Spinal cord (tissue), 10 donors: ENCODE data around the gene HSP90AB1. TPM values are rescaled to one million over a fixed set of nuclear protein-coding genes. Genes with fewer than 3 reads are reported as not detected.

Experiments used
- DNase-seq, 6 donors: peaks; one replicate each; pipeline versions ENCODE4 v3.0.0 to v3.0.0-alpha.2; 2013 to 2015; ENCODE audit warnings: low spot score in 6 of 6, low read depth in 4 of 6
- H3K27ac ChIP-seq: one replicate; pipeline ENCODE4 v1.5.1; 2013; ENCODE audit warnings: low read depth, low read length, control low read depth
- H3K27me3 ChIP-seq: one replicate; pipeline ENCODE4 v1.6.1; 2013; ENCODE audit warnings: low read length; ENCODE audit not compliant: control insufficient read depth, insufficient read depth
- H3K36me3 ChIP-seq: one replicate; pipeline ENCODE4 v1.6.1; 2013; ENCODE audit warnings: low read length; ENCODE audit not compliant: control insufficient read depth, insufficient read depth
- H3K4me1 ChIP-seq: one replicate; pipeline ENCODE4 v1.6.1; 2013; ENCODE audit warnings: low read length; ENCODE audit not compliant: control insufficient read depth, insufficient read depth
- H3K4me3 ChIP-seq: one replicate; pipeline ENCODE4 v1.5.1; 2013; ENCODE audit warnings: low read depth, low read length, control low read depth
- H3K9me3 ChIP-seq: one replicate; pipeline ENCODE4 v1.6.1; 2013; ENCODE audit warnings: low read length; ENCODE audit not compliant: control insufficient read depth, insufficient read depth
- WGBS: methylation state at CpG from one replicate; pipeline ENCODE4 v1.1.5; 2013; ENCODE audit warnings: missing lambda C conversion rate; ENCODE audit not compliant: insufficient coverage; 5-methylcytosine and 5-hydroxymethylcytosine counted together
- polyA plus RNA-seq, 2 donors: library from polyadenylated mRNA; unstranded; fragments of 120-200 nt; gene quantifications; one replicate each; pipeline ENCODE4 v1.2.1, GENCODE V29; 2013; ENCODE audit not compliant: insufficient read length in 2 of 2
- total RNA-seq, 2 donors: library from RNA; depleted of rRNA in 1 of 2; stranded (reverse); fragments of 120-200 nt in 1 of 2; fragments of >200 nt in 1 of 2; gene quantifications; one replicate each; pipeline versions ENCODE4 v1.2.3 to v1.2.4, GENCODE V29; 2013 to 2014
- donor health status: healthy.

HSP90AB1 gene
- total and polyA plus RNA-seq, 4 donors: 484 to 875 (median 828) TPM

DNA sequence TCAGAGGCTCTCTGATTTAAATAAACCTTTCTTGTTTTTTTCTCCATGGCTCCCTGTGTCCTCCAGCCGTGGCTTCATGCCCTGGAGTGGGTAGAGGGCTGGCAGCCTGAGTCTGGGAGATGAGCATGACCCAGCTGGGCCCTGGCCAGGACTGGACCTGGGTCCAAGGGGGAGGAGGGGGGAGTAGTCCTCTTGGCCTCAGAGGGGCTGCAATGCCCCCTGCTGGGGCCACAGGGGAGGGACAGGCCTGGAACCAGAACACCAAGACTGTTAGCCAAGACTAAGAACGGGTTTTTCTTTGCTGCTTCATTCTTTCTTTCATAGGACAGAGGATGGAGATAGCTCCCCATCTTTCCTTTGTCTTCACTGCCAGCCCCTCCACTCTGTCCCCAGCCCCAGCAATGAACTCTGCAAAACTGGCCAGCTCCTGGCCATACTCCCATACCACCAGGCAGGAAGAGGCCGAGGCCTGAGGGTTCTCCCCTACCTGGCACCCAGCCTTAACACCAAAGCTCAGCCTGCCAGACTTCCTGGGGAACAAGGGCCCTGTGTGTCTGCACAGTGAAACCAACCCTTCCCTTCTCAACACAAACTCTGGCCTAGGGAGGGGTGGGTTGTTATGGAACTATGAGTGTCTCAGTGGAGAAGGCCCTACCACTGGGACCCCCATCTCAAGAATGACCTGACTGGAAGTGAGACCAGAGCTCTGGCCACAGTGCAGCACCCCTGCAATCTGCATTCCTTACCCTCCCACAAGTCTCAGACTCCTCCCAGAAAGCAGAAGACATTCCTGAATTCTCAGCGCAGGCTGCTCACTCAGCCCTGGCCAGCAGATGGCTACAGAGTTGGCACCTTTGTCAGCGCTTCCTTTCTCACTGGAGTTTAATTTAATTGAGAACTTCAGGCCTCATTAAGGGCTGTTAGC is 12.5 kb upstream of the HSP90AB1 start:
- no peak overlapping the region for H3K4me3 ChIP-seq
- no peaks in the 10 kb centered on the region for H3K27me3 ChIP-seq
- H3K36me3 ChIP-seq: peaks cover 36% of the 10 kb centered on the region
- peak overlapping the region; percentile 86 for H3K27ac ChIP-seq
- WGBS: 19% methylated on average over 3 of the region's 5 CpGs
- peak in 3 of 6 donors; percentile 79 to 91 (median 86) for DNase-seq
- H3K9me3 ChIP-seq: no peaks in the 10 kb centered on the region
- H3K4me1 ChIP-seq: peaks cover 44% of the 10 kb centered on the region

DNA sequence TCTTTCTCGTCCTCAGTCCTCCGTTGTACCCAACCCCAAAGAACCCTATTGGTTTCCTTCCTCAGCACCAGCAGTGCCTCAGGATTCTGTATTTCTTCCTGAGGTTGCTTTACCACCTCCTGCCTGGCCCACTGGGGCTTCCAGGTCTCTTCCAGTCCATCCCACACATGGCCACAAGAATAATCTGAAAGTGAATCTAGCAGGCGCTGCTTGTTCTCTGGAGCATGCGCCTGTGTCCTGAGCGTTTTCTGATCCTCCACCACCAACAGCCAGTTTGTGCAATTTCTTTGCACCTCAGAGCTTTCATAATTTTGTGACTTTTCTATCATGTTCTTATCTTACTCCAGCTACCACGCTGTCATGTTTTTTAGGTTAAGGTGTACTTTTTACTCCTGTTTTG is 11.6 kb upstream of the HSP90AB1 start:
- no peaks in the 10 kb centered on the region for H3K27me3 ChIP-seq
- H3K4me3 ChIP-seq: no peak overlapping the region
- peak overlapping the region; percentile 86 for H3K27ac ChIP-seq
- no peaks in the 10 kb centered on the region for H3K9me3 ChIP-seq
- peaks cover 44% of the 10 kb centered on the region for H3K4me1 ChIP-seq
- 60% methylated on average over 5 of the region's 6 CpGs for WGBS
- H3K36me3 ChIP-seq: peaks cover 26% of the 10 kb centered on the region
- no peak for DNase-seq

DNA sequence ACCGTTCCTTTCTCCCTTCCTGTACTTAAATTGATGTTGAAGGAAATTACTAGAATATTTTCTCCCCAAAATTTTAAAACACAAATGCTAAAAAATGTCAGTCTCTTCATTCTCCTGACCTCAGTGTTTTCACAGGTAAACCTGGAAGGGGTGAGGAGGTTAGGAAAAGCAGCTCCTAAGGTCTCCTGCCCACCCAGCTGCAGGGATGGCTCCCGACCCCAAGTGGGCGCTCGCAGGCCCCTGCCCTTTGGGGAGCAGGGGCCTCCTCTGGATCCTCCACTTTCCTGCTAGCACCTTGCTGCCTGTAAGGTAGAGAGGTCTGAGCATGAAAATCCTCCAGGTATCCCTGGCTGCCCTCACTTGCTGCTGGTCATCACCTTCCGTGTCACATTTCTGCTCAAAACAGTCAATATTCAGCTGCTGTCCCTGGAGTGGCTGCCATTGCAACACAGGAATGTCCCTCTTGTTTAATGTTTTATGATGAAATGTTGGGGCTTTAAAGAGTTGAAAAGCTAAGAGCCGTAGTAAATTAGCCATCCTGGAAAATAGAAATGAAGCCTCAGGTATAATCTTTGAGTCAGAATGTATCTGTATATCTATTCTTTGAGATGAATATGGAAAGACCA is 10.9 kb upstream of the HSP90AB1 start:
- H3K4me3 ChIP-seq: no peak overlapping the region
- 87% methylated on average over 3 of the region's 6 CpGs for WGBS
- H3K27ac ChIP-seq: no peak overlapping the region
- H3K4me1 ChIP-seq: peaks cover 44% of the 10 kb centered on the region
- no peak for DNase-seq
- H3K27me3 ChIP-seq: no peaks in the 10 kb centered on the region
- H3K36me3 ChIP-seq: peaks cover 22% of the 10 kb centered on the region
- H3K9me3 ChIP-seq: no peaks in the 10 kb centered on the region

DNA sequence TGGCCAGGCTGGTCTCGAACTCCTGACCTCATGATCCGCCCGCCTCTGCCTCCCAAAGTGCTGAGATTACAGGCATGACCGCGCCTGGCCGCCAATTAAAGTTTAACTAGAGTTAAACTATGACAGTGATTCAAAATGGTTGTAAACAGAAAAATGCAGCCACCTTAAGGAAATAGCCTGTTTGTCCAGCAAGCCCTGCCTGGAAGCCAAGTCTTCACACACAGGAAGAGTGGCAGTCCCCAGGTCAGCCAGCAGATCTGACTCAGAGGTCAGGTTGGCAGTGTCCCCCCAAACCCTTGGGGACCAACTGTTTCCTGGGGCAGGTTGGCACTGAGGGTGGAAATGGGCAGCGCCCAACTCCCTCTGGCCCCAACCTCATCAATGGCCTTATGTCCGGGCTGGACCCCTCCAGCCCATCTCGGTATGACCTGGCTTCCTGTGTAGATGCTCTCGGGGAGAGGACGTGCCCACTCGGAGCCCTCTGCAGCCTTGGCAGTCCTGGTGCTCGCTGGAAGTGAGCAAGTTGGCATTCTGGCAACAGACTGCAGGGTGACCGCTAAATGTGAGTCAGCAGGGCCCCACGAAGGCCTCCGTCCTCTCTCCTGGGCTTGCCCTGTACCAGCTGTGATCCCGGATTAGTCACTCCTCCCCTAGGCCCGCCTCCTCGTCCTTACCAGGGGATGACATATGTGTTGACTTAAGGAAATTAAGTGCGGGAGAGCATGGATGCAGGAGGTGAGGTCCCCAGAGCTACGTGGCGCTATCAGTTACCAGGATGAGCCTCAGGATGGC is 9.7 kb upstream of the HSP90AB1 start:
- Histone ChIP-seq H3K4me1 (peaks cover 44% of the 10 kb centered on the region), H3K36me3 (peaks cover 16% of the 10 kb centered on the region), H3K4me3 (peak overlapping the region; percentile 67), H3K9me3 (no peaks in the 10 kb centered on the region), H3K27me3 (no peaks in the 10 kb centered on the region), H3K27ac (peak overlapping the region; percentile 72)
- peak in 2 of 6 donors; percentile 81 to 91 for DNase-seq
- WGBS: 39% methylated on average over 10 of the region's 22 CpGs

DNA sequence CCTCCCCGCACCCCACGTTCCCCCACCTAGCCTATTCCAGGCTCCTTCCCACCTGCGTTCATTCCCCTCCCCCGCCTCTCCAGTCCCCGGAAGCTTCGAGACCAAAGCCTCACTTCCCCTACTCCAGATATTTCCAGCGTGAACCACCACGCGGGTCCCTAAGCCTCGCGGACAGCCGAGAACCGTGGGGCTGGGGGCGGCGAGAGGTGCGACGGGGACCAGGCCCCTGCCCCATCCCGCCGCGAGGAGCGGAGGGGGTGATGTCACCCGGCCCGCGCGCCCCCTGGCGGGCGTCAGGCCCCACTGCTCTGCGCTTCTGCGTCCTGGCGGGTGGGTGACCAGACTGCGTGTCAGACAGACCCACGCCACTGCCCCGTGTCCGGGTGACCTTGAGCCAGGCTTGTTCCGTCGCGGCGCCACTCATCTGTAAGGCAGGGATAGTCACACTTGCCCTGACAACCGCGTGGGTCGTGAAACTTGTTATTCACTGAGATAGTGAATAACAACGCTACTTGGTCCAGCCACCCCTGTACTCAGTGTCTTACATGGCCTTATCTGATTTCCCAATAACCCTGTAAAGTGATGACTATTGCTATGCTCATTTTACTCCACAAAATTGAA is 9.0 kb upstream of the HSP90AB1 start:
- H3K4me1 ChIP-seq: peaks cover 40% of the 10 kb centered on the region

DNA sequence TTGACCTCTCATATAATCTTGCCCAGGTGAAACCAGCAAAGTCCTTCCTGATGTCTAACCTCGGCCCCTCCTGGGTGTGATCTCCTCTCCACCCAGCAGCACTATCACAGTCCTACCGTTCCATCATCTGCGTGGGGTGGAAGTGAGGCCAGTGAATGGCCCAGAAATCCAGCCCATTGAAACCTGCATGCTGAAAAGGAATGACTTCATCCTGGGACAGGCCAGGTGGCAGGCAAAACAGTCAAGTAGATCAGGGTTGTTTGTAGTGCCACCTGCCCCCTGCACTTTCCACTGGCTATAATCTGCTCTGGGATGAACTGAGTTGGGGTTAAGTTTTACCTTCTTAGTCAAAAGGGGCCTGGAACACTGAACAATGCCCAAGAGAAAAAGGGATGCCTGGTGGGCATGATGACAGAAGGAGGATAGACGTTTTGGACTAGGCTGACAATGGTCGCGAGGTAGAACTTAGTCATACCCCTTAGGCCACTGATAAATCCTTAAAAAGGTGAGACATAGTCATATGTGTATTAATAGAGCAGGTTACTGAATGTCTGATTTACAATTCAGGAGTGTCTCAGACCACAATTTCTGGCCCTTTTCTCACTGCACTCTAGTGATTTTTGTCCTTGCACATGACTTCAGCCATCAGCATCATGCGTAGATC is 8.1 kb upstream of the HSP90AB1 start:
- Histone ChIP-seq H3K4me3 (no peak overlapping the region), H3K9me3 (no peaks in the 10 kb centered on the region), H3K27ac (no peak overlapping the region), H3K36me3 (peaks cover 3% of the 10 kb centered on the region), H3K4me1 (peaks cover 31% of the 10 kb centered on the region), H3K27me3 (no peaks in the 10 kb centered on the region)
- DNase-seq: no peak
- WGBS: 83% methylated on average over 7 of the region's 7 CpGs

More for the DNA sequence above, 9.0 kb upstream of the HSP90AB1 start:
- under 1% methylated on average over 36 of the region's 42 CpGs for WGBS
- Histone ChIP-seq H3K36me3 (peaks cover 11% of the 10 kb centered on the region), H3K4me3 (peak overlapping the region; percentile 67), H3K27ac (peak overlapping the region; percentile 72), H3K27me3 (no peaks in the 10 kb centered on the region), H3K9me3 (no peaks in the 10 kb centered on the region)
- DNase-seq: peak in 3 of 6 donors; percentile 66 to 91 (median 89)

DNA sequence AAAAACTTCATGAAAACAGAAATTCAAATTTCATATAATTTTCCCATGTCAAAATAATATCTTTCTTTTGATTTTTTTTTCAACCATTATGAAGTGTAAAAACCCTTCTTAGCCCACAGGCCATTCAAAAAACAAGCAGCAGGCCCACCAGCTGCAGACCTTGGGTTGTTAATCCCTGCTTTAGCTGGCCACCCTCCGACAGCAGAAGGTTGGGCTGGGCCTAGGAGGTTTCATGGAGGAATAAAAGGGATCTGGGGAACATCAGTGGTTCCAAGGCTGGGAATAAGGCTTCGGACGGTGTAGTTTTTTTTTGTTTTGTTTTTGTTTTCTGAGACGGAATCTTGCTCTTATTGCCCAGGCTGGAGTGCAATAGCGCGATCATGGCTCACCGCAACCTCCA is 3.6 kb upstream of the HSP90AB1 start:
- Histone ChIP-seq H3K27me3 (no peaks in the 10 kb centered on the region), H3K36me3 (no peaks in the 10 kb centered on the region), H3K4me3 (no peak overlapping the region), H3K27ac (no peak overlapping the region), H3K9me3 (no peaks in the 10 kb centered on the region), H3K4me1 (peaks cover 11% of the 10 kb centered on the region)
- 89% methylated on average over 4 of the region's 7 CpGs for WGBS
- DNase-seq: no peak

DNA sequence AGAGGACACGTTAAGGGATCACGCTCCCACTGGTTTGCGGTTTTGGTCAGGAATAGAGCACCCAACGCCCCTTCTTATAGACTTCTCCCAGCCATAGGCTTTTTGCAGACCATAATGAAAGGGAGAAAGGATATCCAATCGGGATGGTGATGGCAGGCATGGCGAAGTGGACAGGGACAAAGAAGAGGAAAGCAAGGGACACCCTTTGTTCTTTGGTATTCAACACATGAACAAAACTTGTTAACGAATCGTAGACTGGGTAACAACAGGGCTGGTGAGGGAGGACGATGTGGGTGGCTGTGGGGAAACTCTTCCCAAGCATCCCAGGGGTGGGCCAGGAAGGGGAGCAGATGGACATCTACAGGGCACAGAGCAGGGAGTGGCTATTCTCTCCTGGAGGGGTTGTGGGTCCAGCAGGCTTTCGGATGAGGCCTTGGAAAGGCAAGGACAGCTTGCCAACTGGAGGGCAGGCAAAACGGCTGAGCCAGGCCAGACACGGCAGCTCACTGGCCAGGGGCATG is 1.4 kb upstream of the HSP90AB1 start:
- DNase-seq: peak in 1 of 6 donors; percentile 12
- peak overlapping the region; percentile 97 for H3K27ac ChIP-seq
- no peaks in the 10 kb centered on the region for H3K9me3 ChIP-seq
- H3K27me3 ChIP-seq: no peaks in the 10 kb centered on the region
- peak overlapping the region; percentile 94 for H3K4me3 ChIP-seq
- WGBS: 28% methylated on average over 6 of the region's 12 CpGs
- H3K36me3 ChIP-seq: peaks cover 19% of the 10 kb centered on the region
- H3K4me1 ChIP-seq: peaks cover 16% of the 10 kb centered on the region
